Panc1 (cell line): ENCODE data around the gene AMBP.

ENCODE experiments used
- CTCF ChIP-seq: fragments of 450-650 bp; IDR thresholded peaks from 2 replicates; pipeline ENCODE4 v1.5.1; 2017; ENCODE audit warnings: mild to moderate bottlenecking
- POLR2AphosphoS5 ChIP-seq: IDR thresholded peaks from 2 replicates; pipeline ENCODE4 v1.6.1; 2012; ENCODE audit warnings: mild to moderate bottlenecking, low read depth, low read length, moderate library complexity
- SIN3A ChIP-seq: IDR thresholded peaks from 2 replicates; pipeline ENCODE4 v1.6.1; 2012; ENCODE audit warnings: low read depth, mild to moderate bottlenecking, low read length, moderate library complexity, borderline replicate concordance; ENCODE audit not compliant: insufficient read depth
- TCF7L2 ChIP-seq: IDR thresholded peaks from 2 replicates; pipeline ENCODE4 v1.6.1; 2011; ENCODE audit warnings: mild to moderate bottlenecking, low read depth, low read length, inconsistent platforms
- TF ChIP-seq, protein P1 (sequence below), 2 experiments: IDR thresholded peaks; 2 replicates each; pipeline ENCODE4 v1.6.1; 2011 to 2012; ENCODE audit warnings: low read depth in 2 of 2, control low read depth in 1 of 2, low read length in 1 of 2, mild to moderate bottlenecking in 1 of 2, moderate library complexity in 1 of 2; ENCODE audit not compliant: insufficient read depth in 1 of 2

GRCh38 chr9:114070188-114071103, 7.7 kb downstream of the AMBP start:
- TF ChIP-seq CTCF: no peak
- no peak for TF ChIP-seq POLR2AphosphoS5
- no peak for TF ChIP-seq SIN3A
- TF ChIP-seq TCF7L2: no peak
- TF ChIP-seq, protein P1, sequence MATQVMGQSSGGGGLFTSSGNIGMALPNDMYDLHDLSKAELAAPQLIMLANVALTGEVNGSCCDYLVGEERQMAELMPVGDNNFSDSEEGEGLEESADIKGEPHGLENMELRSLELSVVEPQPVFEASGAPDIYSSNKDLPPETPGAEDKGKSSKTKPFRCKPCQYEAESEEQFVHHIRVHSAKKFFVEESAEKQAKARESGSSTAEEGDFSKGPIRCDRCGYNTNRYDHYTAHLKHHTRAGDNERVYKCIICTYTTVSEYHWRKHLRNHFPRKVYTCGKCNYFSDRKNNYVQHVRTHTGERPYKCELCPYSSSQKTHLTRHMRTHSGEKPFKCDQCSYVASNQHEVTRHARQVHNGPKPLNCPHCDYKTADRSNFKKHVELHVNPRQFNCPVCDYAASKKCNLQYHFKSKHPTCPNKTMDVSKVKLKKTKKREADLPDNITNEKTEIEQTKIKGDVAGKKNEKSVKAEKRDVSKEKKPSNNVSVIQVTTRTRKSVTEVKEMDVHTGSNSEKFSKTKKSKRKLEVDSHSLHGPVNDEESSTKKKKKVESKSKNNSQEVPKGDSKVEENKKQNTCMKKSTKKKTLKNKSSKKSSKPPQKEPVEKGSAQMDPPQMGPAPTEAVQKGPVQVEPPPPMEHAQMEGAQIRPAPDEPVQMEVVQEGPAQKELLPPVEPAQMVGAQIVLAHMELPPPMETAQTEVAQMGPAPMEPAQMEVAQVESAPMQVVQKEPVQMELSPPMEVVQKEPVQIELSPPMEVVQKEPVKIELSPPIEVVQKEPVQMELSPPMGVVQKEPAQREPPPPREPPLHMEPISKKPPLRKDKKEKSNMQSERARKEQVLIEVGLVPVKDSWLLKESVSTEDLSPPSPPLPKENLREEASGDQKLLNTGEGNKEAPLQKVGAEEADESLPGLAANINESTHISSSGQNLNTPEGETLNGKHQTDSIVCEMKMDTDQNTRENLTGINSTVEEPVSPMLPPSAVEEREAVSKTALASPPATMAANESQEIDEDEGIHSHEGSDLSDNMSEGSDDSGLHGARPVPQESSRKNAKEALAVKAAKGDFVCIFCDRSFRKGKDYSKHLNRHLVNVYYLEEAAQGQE (IDR thresholded peaks at IDR 0.05; ENCODE audit: insufficient read depth in 1 of 2, low read depth in 2 of 2, low read length in 1 of 2): no peak
